ENCODE data around the gene NPIPA8.
"Not testable (repeated sequence)": the region's sequence is repeated elsewhere in the genome, so short reads cannot be mapped to it uniquely, and the experiment has no call there.

Gene NPIPA8

GRCh38 chr16:18280319-18280718 lies 56.2 kb downstream of the NPIPA8 start:
- DNase-seq (ENCODE audit: low read depth in 3 of 3), result not testable (repeated sequence)

DNA sequence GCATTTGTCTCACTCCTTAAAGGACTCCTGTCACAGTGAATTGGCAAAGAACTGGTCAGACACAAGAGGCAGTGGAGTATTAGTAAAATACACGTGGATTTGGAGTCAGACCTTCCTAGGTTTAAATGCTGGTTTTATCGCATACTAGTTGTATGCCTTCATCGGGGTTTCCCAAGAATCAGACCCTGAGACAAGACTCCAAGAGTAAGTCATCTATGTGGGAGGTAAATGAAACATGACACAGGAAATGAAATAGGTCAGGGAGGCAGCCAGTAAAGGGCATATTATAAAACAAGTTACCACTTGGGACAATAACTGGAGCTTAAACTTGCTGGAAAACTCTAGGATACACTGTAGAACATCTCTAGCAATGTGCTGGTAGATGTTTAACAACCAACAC lies 59.8 kb downstream of the NPIPA8 start:
- not testable (repeated sequence) for DNase-seq (ENCODE audit: low read depth in 3 of 3)

- DNase-seq (ENCODE audit: low read depth in 3 of 3), result not testable (repeated sequence)
These were observed 66.4 kb downstream of the NPIPA8 start for GRCh38 chr16:18270171-18270570.

Measured in stimulated activated CD4-positive, alpha-beta T cell treated with anti-CD3 and anti-CD28 coated beads, TNF-alpha, amount 100 ng/mL, for 48 hours (primary cell).